ENCODE results near the gene CDA.

- no peak for TF ChIP-seq POLR2A (IDR thresholded peaks at IDR 0.05)
- TF ChIP-seq CTCF (IDR thresholded peaks at IDR 0.05), result no peak
- no peak for TF ChIP-seq EP300 (IDR thresholded peaks at IDR 0.05)
- TF ChIP-seq POLR2AphosphoS5 (IDR thresholded peaks at IDR 0.05), result no peak
Measured at GRCh38 chr1:20634594-20635084, 45.7 kb downstream of the CDA start.
